H1 (cell line): Measurements from ENCODE around the gene NAT9. TPM values are rescaled to one million over a fixed set of nuclear protein-coding genes. Genes with fewer than 3 reads are reported as not detected.

Source experiments
- CTCF ChIA-PET: fragments of 300-600 bp; sonication (Branson Sonifier 250); formaldehyde crosslinking; loops from one replicate; lab custom pipeline; 2021; ENCODE audit not compliant: partially characterized antibody; lab: Charles Lee
- POLR2A ChIA-PET: fragments of 300-600 bp; sonication (Branson Sonifier 250); formaldehyde crosslinking; loops from one replicate; lab custom pipeline; 2021; ENCODE audit warnings: inconsistent platforms; ENCODE audit not compliant: partially characterized antibody; lab: Charles Lee
- DNase-seq, 2 experiments: peaks; one replicate each; pipeline versions ENCODE4 v3.0.0 to v3.0.0-alpha.2; 2010 to 2022; ENCODE audit warnings: low spot score in 2 of 2, low read depth in 1 of 2, mixed read lengths in 1 of 2
- FAIRE-seq: peaks from 2 replicates; lab custom pipeline; 2011; peaks lifted over from hg19 to GRCh38; lab: Jason Lieb, UNC
- H2AFZ ChIP-seq: 2 replicates; pipeline ENCODE4 v1.8.1; 2012; ENCODE audit warnings: low read length, inconsistent platforms
- H2AK5ac ChIP-seq: 2 replicates; pipeline ENCODE4 v1.6.1; 2013; ENCODE audit warnings: low read depth, low read length
- H2BK120ac ChIP-seq: replicated peaks from 2 replicates; pipeline ENCODE3; 2013; ENCODE audit warnings: low read depth, low read length, inconsistent platforms
- H2BK12ac ChIP-seq: 2 replicates; pipeline ENCODE4 v1.6.1; 2013; ENCODE audit warnings: low read depth, low read length
- H2BK15ac ChIP-seq: 2 replicates; pipeline ENCODE4 v1.6.1; 2013; ENCODE audit warnings: low read length
- H2BK20ac ChIP-seq: 2 replicates; pipeline ENCODE4 v1.6.1; 2013; ENCODE audit warnings: low read length
- H2BK5ac ChIP-seq: 2 replicates; pipeline ENCODE4 v1.6.1; 2013; ENCODE audit warnings: low read depth, low read length
- H3K14ac ChIP-seq: 2 replicates; pipeline ENCODE4 v1.6.1; 2013; ENCODE audit warnings: inconsistent platforms; ENCODE audit not compliant: insufficient read length
- H3K18ac ChIP-seq: 2 replicates; pipeline ENCODE4 v1.6.1; 2013; ENCODE audit warnings: low read length; ENCODE audit errors: extremely low read depth
- H3K23ac ChIP-seq: 2 replicates; pipeline ENCODE4 v1.6.1; 2013; ENCODE audit warnings: inconsistent platforms; ENCODE audit not compliant: insufficient read length
- H3K23me2 ChIP-seq: 2 replicates; pipeline ENCODE4 v1.6.1; 2013; ENCODE audit warnings: low read depth, low read length
- H3K27ac ChIP-seq: 2 replicates; pipeline ENCODE4 v1.6.1; 2011; ENCODE audit warnings: low read depth, low read length, inconsistent platforms
- H3K27me3 ChIP-seq, 4 experiments: replicated peaks in 1 of 4; 1 replicate in 1 of 4; 2 replicates in 3 of 4; pipeline versions ENCODE4 v1.6.1 to v1.8.1; 2011 to 2013; ENCODE audit warnings: low read length in 3 of 4, mild to moderate bottlenecking in 3 of 4, inconsistent platforms in 2 of 4, mixed read lengths in 2 of 4, moderate library complexity in 1 of 4; ENCODE audit not compliant: control insufficient read depth in 3 of 4, insufficient read depth in 3 of 4; ENCODE audit errors: extremely low read depth in 1 of 4
- H3K36me3 ChIP-seq, 4 experiments: 2 replicates each; pipeline versions ENCODE4 v1.6.1 to v1.8.1; 2011 to 2013; ENCODE audit warnings: mild to moderate bottlenecking in 4 of 4, low read length in 3 of 4, moderate library complexity in 2 of 4, control low read depth in 1 of 4, inconsistent platforms in 1 of 4; ENCODE audit not compliant: insufficient read depth in 4 of 4, control insufficient read depth in 2 of 4
- H3K4ac ChIP-seq: replicated peaks from 2 replicates; pipeline ENCODE3; 2013; ENCODE audit warnings: low read length, low read depth, mixed read lengths, inconsistent platforms; ENCODE audit not compliant: insufficient read length
- H3K4me1 ChIP-seq, 4 experiments: replicated peaks in 1 of 4; 1 replicate in 1 of 4; 2 replicates in 3 of 4; pipeline versions ENCODE4 v1.6.1 to v1.8.1; 2011 to 2013; ENCODE audit warnings: low read length in 3 of 4, inconsistent platforms in 2 of 4, mixed read lengths in 1 of 4; ENCODE audit not compliant: insufficient read depth in 4 of 4, control insufficient read depth in 3 of 4
- H3K4me2 ChIP-seq, 2 experiments: 2 replicates each; pipeline versions ENCODE4 v1.6.1 to v1.8.1; 2011 to 2013; ENCODE audit warnings: low read depth in 2 of 2, low read length in 2 of 2, control low read depth in 1 of 2, inconsistent platforms in 1 of 2, mild to moderate bottlenecking in 1 of 2; ENCODE audit not compliant: insufficient read depth in 1 of 2
- H3K4me3 ChIP-seq, 4 experiments: fragments of 200-600, 300-600 bp in 1 of 4; sonication (generic), shearing (Covaris generic), sonication (Bioruptor Twin) in 1 of 4; 2 replicates each; pipeline versions ENCODE4 v1.5.1 to v1.8.1; 2011 to 2016; ENCODE audit warnings: low read length in 4 of 4, low read depth in 3 of 4, control low read depth in 2 of 4, inconsistent platforms in 2 of 4, mild to moderate bottlenecking in 2 of 4, mixed read lengths in 1 of 4, moderate library complexity in 1 of 4; ENCODE audit not compliant: insufficient read depth in 2 of 4; ENCODE audit errors: extremely low read depth in 1 of 4
- H3K56ac ChIP-seq: replicated peaks from 2 replicates; pipeline ENCODE3; 2013; ENCODE audit warnings: low read depth, mild to moderate bottlenecking, mixed read lengths, low read length, inconsistent platforms; ENCODE audit not compliant: insufficient read length
- H3K79me1 ChIP-seq: 2 replicates; pipeline ENCODE4 v1.6.1; 2013; ENCODE audit warnings: low read depth, low read length, control low read depth
- H3K79me2 ChIP-seq, 2 experiments: 2 replicates each; pipeline versions ENCODE4 v1.6.1 to v1.8.1; 2012 to 2013; ENCODE audit warnings: low read length in 2 of 2, mild to moderate bottlenecking in 2 of 2, inconsistent platforms in 1 of 2; ENCODE audit not compliant: insufficient read depth in 2 of 2, control insufficient read depth in 1 of 2
- H3K9ac ChIP-seq, 4 experiments: replicated peaks in 1 of 4; 1 replicate in 1 of 4; 2 replicates in 3 of 4; pipeline versions ENCODE4 v1.6.1 to v1.8.1; 2011 to 2013; ENCODE audit warnings: low read depth in 3 of 4, low read length in 3 of 4, control low read depth in 2 of 4, mild to moderate bottlenecking in 2 of 4, moderate library complexity in 2 of 4, inconsistent platforms in 1 of 4; ENCODE audit errors: extremely low read depth in 1 of 4
- H3K9me3 ChIP-seq, 2 experiments: 2 replicates each; pipeline versions ENCODE4 v1.6.1 to v1.8.1; 2012 to 2013; ENCODE audit warnings: mild to moderate bottlenecking in 2 of 2, moderate library complexity in 2 of 2, control low read depth in 1 of 2, inconsistent platforms in 1 of 2, low read depth in 1 of 2, low read length in 1 of 2, mixed read lengths in 1 of 2; ENCODE audit not compliant: insufficient read depth in 2 of 2
- H4K20me1 ChIP-seq, 2 experiments: replicated peaks in 1 of 2; 2 replicates each; pipeline versions ENCODE3 to v1.8.1; 2011 to 2013; ENCODE audit warnings: inconsistent platforms in 2 of 2, low read length in 2 of 2, mild to moderate bottlenecking in 1 of 2; ENCODE audit not compliant: insufficient read depth in 2 of 2, control insufficient read depth in 1 of 2
- H4K5ac ChIP-seq: 2 replicates; pipeline ENCODE4 v1.6.1; 2013; ENCODE audit warnings: low read length, low read depth, mixed read lengths, inconsistent platforms; ENCODE audit not compliant: insufficient read length
- H4K8ac ChIP-seq: 2 replicates; pipeline ENCODE4 v1.8.0; 2013; ENCODE audit warnings: mild to moderate bottlenecking, moderate library complexity, low read length, inconsistent platforms; ENCODE audit not compliant: insufficient read depth; ENCODE audit errors: extremely low read depth
- H4K91ac ChIP-seq: replicated peaks from 2 replicates; pipeline ENCODE3; 2013; ENCODE audit warnings: low read length, mixed read lengths, inconsistent platforms; ENCODE audit not compliant: insufficient read length
- BACH1 ChIP-seq: IDR thresholded peaks from 2 replicates; pipeline ENCODE4 v1.6.1; 2012; ENCODE audit warnings: low read length, improper control_type of control experiment
- CBX5 ChIP-seq: fragments of 300-800, 300-1000 bp; sonication (generic); IDR thresholded peaks from 2 replicates; pipeline ENCODE4 v1.7.1; 2016; ENCODE audit warnings: antibody characterized with exemption, low read length, low read depth
- CTBP2 ChIP-seq: IDR thresholded peaks from 2 replicates; pipeline ENCODE4 v1.7.0; 2011; ENCODE audit warnings: borderline replicate concordance, mild to moderate bottlenecking, moderate library complexity, mixed read lengths, low read length; ENCODE audit not compliant: insufficient read depth, insufficient read length
- KDM1A ChIP-seq: fragments of 200-600, 300-600 bp; sonication (generic); IDR thresholded peaks from 2 replicates; pipeline ENCODE4 v1.7.1; 2016; ENCODE audit warnings: mild to moderate bottlenecking, low read length, borderline replicate concordance
- NANOG ChIP-seq: IDR thresholded peaks from 2 replicates; pipeline ENCODE4 v1.6.1; 2011; ENCODE audit warnings: low read length, low read depth, mild to moderate bottlenecking, inconsistent platforms; ENCODE audit not compliant: insufficient read depth, poor library complexity, severe bottlenecking
- WGBS, 2 experiments: shearing (Covaris generic) in 1 of 2; methylation state at CpG; one replicate each; pipeline versions ENCODE4 v1.1.6 to v1.1.7; 2013 to 2015; ENCODE audit warnings: low lambda C conversion rate in 2 of 2, mixed read lengths in 2 of 2, inconsistent platforms in 1 of 2, low coverage in 1 of 2, missing lambda C conversion rate in 1 of 2; ENCODE audit not compliant: insufficient replicate concordance in 2 of 2, insufficient coverage in 1 of 2, insufficient read length in 1 of 2; ENCODE audit errors: extremely low coverage in 1 of 2, missing lambda C conversion rate in 1 of 2; 5-methylcytosine and 5-hydroxymethylcytosine counted together
- polyA plus RNA-seq, 7 experiments: library from polyadenylated mRNA; depleted of rRNA in 3 of 7; stranded (reverse) in 5 of 7; unstranded in 2 of 7; fragments of >200 nt in 5 of 7; fragments of 200-250 nt in 2 of 7; gene quantifications; 1 replicate in 5 of 7; 2 replicates in 1 of 7; 4 replicates in 1 of 7; pipeline versions ENCODE4 v1.2.1 to v1.2.3, GENCODE V29; 2011 to 2013; ENCODE audit warnings: missing spikeins in 2 of 7, mixed read lengths in 2 of 7
- total RNA-seq: library from RNA; stranded (reverse); fragmentation: NEBNext Ultra II Directional; extraction: Animal tissue kit (Norgen Biotek cat#: 25700); gene quantifications from 2 replicates; pipeline ENCODE4 v1.2.1, GENCODE V29; 2021
- TF ChIP-seq, protein P1 (sequence below): IDR thresholded peaks from 2 replicates; pipeline ENCODE4 v1.6.1; 2011; ENCODE audit warnings: low read length, improper control_type of control experiment

NAT9 gene
- total and polyA plus RNA-seq, 2 of the 8 experiments (the other 6 are each of a cell fraction or from before 2014, with no cell fraction given): 32.3 to 42.7 TPM

GRCh38 chr17:74768069-74768762 lies 7.9 kb downstream of the NAT9 start:
- peaks cover 2 to 40% (median 15%) of the 10 kb centered on the region in 4 experiments; a peak in 6 of 8 replicates for H3K36me3 ChIP-seq
- CTCF ChIA-PET: interaction anchor here (0.7 to 21.4 kb wide), 6 partner anchors 12 to 111 kb away, joined by 3 to 388 read pairs (median 4); partner anchors contain the start of gene NHERF1
- H3K18ac ChIP-seq: no peak overlapping the region
- no peak overlapping the region for H2BK5ac ChIP-seq
- no peak overlapping the region for H3K4ac ChIP-seq
- FAIRE-seq (no peak), DNase-seq (no peak)
- H3K27me3 ChIP-seq: no peaks in the 10 kb centered on the region
- no peak overlapping the region for H2BK15ac ChIP-seq
- no peak overlapping the region for H2BK20ac ChIP-seq
- H4K5ac ChIP-seq: no peak overlapping the region
- H3K9ac ChIP-seq: no peak overlapping the region; a peak in 1 of 7 replicates
- POLR2A ChIA-PET: interaction anchor here (0.6 to 1.8 kb wide), 3 partner anchors 10 to 251 kb away, joined by 4 to 5 read pairs (median 5); no protein-coding TSS in a partner anchor
- WGBS, 2 experiments: 84% methylated on average over 16 of the region's 17 CpGs; no CpG with 5 or more reads in 1 of the 2 experiments
- H4K8ac ChIP-seq: no peak overlapping the region
- H3K23ac ChIP-seq: no peak overlapping the region
- H3K9me3 ChIP-seq: no peaks in the 10 kb centered on the region
- TF ChIP-seq CTBP2 (no peak), CBX5 (no peak), KDM1A (no peak), BACH1 (no peak), NANOG (no peak)
- TF ChIP-seq, protein P1, sequence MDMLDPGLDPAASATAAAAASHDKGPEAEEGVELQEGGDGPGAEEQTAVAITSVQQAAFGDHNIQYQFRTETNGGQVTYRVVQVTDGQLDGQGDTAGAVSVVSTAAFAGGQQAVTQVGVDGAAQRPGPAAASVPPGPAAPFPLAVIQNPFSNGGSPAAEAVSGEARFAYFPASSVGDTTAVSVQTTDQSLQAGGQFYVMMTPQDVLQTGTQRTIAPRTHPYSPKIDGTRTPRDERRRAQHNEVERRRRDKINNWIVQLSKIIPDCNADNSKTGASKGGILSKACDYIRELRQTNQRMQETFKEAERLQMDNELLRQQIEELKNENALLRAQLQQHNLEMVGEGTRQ: no peak
- H3K79me1 ChIP-seq: peaks cover 2% of the 10 kb centered on the region; the same call in 1 of the 2 replicates
- no peak overlapping the region for H3K14ac ChIP-seq
- H3K27ac ChIP-seq: no peak overlapping the region
- no peaks in the 10 kb centered on the region for H3K23me2 ChIP-seq
- H3K79me2 ChIP-seq: peaks cover 0 to 2% of the 10 kb centered on the region in 2 experiments; a peak in 1 of 4 replicates
- no peak overlapping the region for H3K4me3 ChIP-seq
- H3K4me1 ChIP-seq: peaks cover 0 to 14% (median 9%) of the 10 kb centered on the region in 4 experiments; a peak in 6 of 7 replicates
- H2BK12ac ChIP-seq: no peak overlapping the region
- H4K20me1 ChIP-seq: peaks cover 7 to 10% of the 10 kb centered on the region in 2 experiments
- no peak overlapping the region for H3K56ac ChIP-seq
- no peak overlapping the region for H4K91ac ChIP-seq
- H2AK5ac ChIP-seq: no peak overlapping the region
- H2AFZ ChIP-seq: no peak overlapping the region
- no peak overlapping the region for H3K4me2 ChIP-seq
- H2BK120ac ChIP-seq: no peak overlapping the region
